HCT116 (cell line): Measurements from ENCODE around the gene RAD50.

ENCODE experiments used
- CTCF ChIP-seq, 3 experiments: fragments of 200-600 bp in 1 of 3; sonication (generic) in 1 of 3; IDR thresholded peaks in 2 of 3; conservative IDR thresholded peaks in 1 of 3; 2 replicates each; pipeline ENCODE4 v1.5.1; 2012 to 2017; ENCODE audit warnings: low read depth in 2 of 3, low read length in 2 of 3, antibody characterized with exemption in 1 of 3, borderline replicate concordance in 1 of 3, control low read depth in 1 of 3, mild to moderate bottlenecking in 1 of 3, mixed read lengths in 1 of 3, mixed run types in 1 of 3, moderate library complexity in 1 of 3; ENCODE audit not compliant: insufficient read depth in 1 of 3
- EZH2 ChIP-seq: fragments of 200-600 bp; sonication (generic); IDR thresholded peaks from 2 replicates; pipeline ENCODE4 v1.6.1; 2017; ENCODE audit warnings: antibody characterized with exemption, mixed run types

GRCh38 chr5:132689513-132689912 lies 132.7 kb downstream of the RAD50 start:
- no peak for TF ChIP-seq EZH2
- TF ChIP-seq CTCF (IDR thresholded peaks at IDR 0.05 in 2 of 3, conservative IDR thresholded peaks at IDR 0.05 in 1 of 3; ENCODE audit: borderline replicate concordance in 1 of 3, insufficient read depth in 1 of 3, low read depth in 2 of 3, low read length in 2 of 3), result no peak
